Keratinocyte (primary cell): ENCODE results near the gene MREG.

Experiments used
- CTCF ChIP-seq, 3 experiments: IDR thresholded peaks in 1 of 3; conservative IDR thresholded peaks in 1 of 3; optimal IDR thresholded peaks in 1 of 3; 2 replicates in 2 of 3; 3 replicates in 1 of 3; pipeline versions ENCODE3 to v1.5.1; 2011; ENCODE audit warnings: low read length in 3 of 3, mild to moderate bottlenecking in 3 of 3, moderate library complexity in 2 of 3, control low read depth in 1 of 3, inconsistent platforms in 1 of 3; ENCODE audit not compliant: insufficient read depth in 2 of 3; ENCODE audit errors: extremely low read depth in 1 of 3
- EZH2 ChIP-seq: IDR thresholded peaks from one replicate; pipeline ENCODE4 v1.6.1; 2012; ENCODE audit warnings: inconsistent platforms, mild to moderate bottlenecking, low read length, moderate library complexity

DNA sequence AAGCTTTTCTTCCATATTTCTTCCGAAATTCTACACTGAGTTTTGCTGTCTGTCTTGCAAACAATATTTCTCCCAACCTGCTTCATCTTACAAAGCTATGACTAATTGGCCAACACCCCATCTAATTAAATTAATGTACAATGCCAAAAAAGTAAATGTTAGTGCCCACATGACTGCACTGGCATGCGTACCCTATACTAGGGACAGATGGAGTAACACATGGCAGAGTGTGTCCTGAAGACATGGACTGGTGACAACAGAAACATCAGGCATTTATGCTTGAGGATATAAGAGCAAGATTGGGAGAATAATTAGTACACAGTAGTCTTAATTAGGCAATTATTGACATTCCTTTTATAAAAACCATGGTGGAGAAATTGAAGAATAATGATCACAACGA is 66.8 kb downstream of the MREG start:
- TF ChIP-seq CTCF (optimal IDR thresholded peaks at IDR 0.05 in 1 of 3, IDR thresholded peaks at IDR 0.05 in 1 of 3, conservative IDR thresholded peaks at IDR 0.05 in 1 of 3; ENCODE audit: extremely low read depth in 1 of 3, insufficient read depth in 2 of 3, low read length in 3 of 3) = no peak
- no peak for TF ChIP-seq EZH2
